Parathyroid adenoma (tissue), 2 donors: ENCODE measurements around the gene KCNJ6.

Source experiments
- H2AFZ ChIP-seq: fragments of 300-600 bp; sonication (generic); one replicate; pipeline ENCODE4 v1.7.0; 2017; ENCODE audit warnings: antibody characterized with exemption, mild to moderate bottlenecking
- H3K27ac ChIP-seq: fragments of 300-600 bp; sonication (generic); one replicate; pipeline ENCODE4 v1.7.0; 2017
- H3K27me3 ChIP-seq: fragments of 300-600 bp; sonication (generic); one replicate; pipeline ENCODE4 v1.7.0; 2017; ENCODE audit warnings: low read length; ENCODE audit not compliant: control insufficient read depth, insufficient read depth
- H3K36me3 ChIP-seq: fragments of 300-600 bp; sonication (generic); one replicate; pipeline ENCODE4 v1.7.0; 2017; ENCODE audit warnings: low read length; ENCODE audit not compliant: control insufficient read depth, insufficient read depth
- H3K4me1 ChIP-seq: fragments of 300-600 bp; sonication (generic); one replicate; pipeline ENCODE4 v1.7.0; 2017; ENCODE audit warnings: control low read depth
- H3K4me2 ChIP-seq: fragments of 300-600 bp; sonication (generic); one replicate; pipeline ENCODE4 v1.7.0; 2017; ENCODE audit warnings: low read length
- H3K4me3 ChIP-seq: fragments of 300-600 bp; sonication (generic); one replicate; pipeline ENCODE4 v1.7.0; 2017; ENCODE audit warnings: low read depth, low read length
- H3K79me2 ChIP-seq: fragments of 300-600 bp; sonication (generic); one replicate; pipeline ENCODE4 v1.7.0; 2017; ENCODE audit warnings: control low read depth
- H3K9ac ChIP-seq: fragments of 300-600 bp; sonication (generic); one replicate; pipeline ENCODE4 v1.7.0; 2017; ENCODE audit warnings: mild to moderate bottlenecking
- H3K9me3 ChIP-seq: fragments of 300-600 bp; sonication (generic); one replicate; pipeline ENCODE4 v1.7.0; 2017; ENCODE audit warnings: low read length; ENCODE audit not compliant: control insufficient read depth
- TF ChIP-seq, protein P1 (sequence below): fragments of 300-600 bp; sonication (generic); IDR thresholded peaks from one replicate; pipeline ENCODE4 v1.7.0; 2017; ENCODE audit warnings: antibody characterized with exemption, mild to moderate bottlenecking
- donor health status: primary hyperparathyroidism.

Gene KCNJ6

DNA sequence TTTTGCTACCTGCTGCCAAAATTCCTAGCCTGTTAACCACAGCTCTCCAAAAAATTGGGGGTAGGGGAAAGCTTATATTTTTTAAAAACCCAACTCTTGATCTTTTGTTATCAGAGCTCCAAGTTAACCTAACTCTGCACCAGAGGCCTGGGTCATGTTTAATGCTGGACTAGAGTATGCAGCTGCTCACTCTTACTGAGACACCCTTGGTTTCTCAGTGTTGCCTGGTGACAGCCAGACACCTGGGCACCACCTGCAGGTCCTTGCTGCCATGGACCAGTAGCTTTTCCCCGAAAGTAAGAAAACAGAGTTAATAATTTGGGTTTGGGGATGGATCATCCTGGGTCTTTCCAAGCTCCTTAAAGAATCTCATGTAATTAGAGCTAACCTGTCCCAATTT lies 30.1 kb downstream of the KCNJ6 start:
- Histone ChIP-seq H3K4me1 (no peaks in the 10 kb centered on the region), H3K79me2 (no peaks in the 10 kb centered on the region), H3K4me2 (no peak overlapping the region), H3K4me3 (no peak overlapping the region), H2AFZ (no peak overlapping the region), H3K27ac (no peak overlapping the region), H3K27me3 (peaks cover 4% of the 10 kb centered on the region), H3K9me3 (no peaks in the 10 kb centered on the region), H3K9ac (no peak overlapping the region), H3K36me3 (no peaks in the 10 kb centered on the region)
- TF ChIP-seq, protein P1, sequence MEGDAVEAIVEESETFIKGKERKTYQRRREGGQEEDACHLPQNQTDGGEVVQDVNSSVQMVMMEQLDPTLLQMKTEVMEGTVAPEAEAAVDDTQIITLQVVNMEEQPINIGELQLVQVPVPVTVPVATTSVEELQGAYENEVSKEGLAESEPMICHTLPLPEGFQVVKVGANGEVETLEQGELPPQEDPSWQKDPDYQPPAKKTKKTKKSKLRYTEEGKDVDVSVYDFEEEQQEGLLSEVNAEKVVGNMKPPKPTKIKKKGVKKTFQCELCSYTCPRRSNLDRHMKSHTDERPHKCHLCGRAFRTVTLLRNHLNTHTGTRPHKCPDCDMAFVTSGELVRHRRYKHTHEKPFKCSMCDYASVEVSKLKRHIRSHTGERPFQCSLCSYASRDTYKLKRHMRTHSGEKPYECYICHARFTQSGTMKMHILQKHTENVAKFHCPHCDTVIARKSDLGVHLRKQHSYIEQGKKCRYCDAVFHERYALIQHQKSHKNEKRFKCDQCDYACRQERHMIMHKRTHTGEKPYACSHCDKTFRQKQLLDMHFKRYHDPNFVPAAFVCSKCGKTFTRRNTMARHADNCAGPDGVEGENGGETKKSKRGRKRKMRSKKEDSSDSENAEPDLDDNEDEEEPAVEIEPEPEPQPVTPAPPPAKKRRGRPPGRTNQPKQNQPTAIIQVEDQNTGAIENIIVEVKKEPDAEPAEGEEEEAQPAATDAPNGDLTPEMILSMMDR: no peak

DNA sequence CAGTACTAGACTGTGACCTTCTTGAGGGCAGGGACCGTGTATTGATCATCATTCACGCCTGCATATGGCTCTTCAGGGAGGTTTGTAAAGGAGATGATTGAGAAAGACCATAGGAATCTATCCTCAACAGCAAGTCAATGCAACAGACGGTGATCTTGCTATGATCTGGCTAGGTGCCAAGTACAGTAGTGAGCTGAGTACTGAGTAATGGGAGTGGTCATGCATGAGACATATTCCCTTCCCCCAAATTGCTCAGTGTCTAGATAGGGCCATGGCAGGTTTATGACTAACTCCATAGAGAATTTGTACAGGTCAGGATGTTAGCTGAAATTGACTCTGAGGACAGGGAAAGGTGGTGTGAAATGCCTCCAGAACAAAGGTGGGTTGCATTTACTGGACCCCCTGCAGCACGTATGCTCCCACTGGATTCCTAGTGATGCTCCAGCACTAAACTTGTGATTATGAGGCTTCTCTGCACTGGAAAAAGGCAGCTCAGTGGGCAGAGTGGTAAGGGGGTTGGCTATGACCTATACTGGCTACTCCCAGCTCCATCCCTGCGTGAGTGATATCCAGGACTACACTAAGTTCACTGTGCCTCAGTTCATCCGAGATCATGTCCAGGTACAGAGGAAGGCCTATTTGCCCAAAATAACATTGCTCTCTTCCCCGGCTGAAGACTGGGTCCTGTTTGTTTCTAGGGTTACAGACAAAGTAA lies 37.2 kb downstream of the KCNJ6 start:
- H3K4me1 ChIP-seq: no peaks in the 10 kb centered on the region
- no peak overlapping the region for H3K4me3 ChIP-seq
- no peaks in the 10 kb centered on the region for H3K36me3 ChIP-seq
- TF ChIP-seq, protein P1: no peak
- H3K79me2 ChIP-seq: no peaks in the 10 kb centered on the region
- H2AFZ ChIP-seq: no peak overlapping the region
- no peaks in the 10 kb centered on the region for H3K27me3 ChIP-seq
- H3K27ac ChIP-seq: no peak overlapping the region
- no peak overlapping the region for H3K4me2 ChIP-seq
- H3K9me3 ChIP-seq: no peaks in the 10 kb centered on the region
- H3K9ac ChIP-seq: no peak overlapping the region

DNA sequence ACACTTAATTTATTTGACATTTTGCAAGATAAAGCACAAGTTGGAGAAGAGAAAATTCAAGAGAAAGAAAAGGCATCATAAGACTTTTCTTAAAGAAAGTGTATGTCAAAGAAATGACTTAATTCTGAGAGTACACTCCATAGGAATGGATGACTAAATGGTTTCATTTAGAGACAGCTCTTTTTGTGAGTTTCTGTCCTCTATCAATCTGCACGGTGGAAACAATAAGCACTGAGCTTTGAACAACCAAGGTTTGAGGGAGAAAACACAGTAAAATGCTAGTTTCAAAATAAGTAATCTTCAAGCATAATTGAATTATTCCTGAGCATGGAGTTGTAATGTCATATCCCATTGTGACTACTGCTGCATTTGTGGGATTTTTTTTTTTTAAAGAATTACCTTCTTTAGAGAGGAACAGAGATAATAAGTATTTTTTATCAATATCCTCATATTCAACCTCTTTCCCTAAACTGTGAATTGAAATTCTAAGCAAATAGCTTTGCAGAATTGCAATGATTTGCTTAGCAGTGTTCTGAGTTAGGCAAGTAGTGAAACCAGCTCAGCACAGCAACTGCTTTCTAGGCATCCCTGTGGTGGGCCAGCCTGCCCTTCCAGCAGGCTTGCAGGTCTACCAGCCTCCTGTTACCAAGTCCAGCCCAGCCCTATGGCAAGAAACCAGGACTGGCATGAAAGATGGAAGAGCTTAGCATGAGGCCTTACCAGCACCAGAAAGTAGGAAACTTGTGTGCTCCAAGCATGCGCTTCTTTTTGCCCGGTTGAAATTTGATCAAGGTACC lies 38.2 kb downstream of the KCNJ6 start:
- Histone ChIP-seq H3K4me3 (no peak overlapping the region), H3K27ac (no peak overlapping the region), H2AFZ (no peak overlapping the region), H3K9ac (no peak overlapping the region), H3K9me3 (no peaks in the 10 kb centered on the region), H3K4me2 (no peak overlapping the region), H3K79me2 (no peaks in the 10 kb centered on the region), H3K4me1 (no peaks in the 10 kb centered on the region), H3K27me3 (no peaks in the 10 kb centered on the region), H3K36me3 (no peaks in the 10 kb centered on the region)
- TF ChIP-seq, protein P1: no peak

DNA sequence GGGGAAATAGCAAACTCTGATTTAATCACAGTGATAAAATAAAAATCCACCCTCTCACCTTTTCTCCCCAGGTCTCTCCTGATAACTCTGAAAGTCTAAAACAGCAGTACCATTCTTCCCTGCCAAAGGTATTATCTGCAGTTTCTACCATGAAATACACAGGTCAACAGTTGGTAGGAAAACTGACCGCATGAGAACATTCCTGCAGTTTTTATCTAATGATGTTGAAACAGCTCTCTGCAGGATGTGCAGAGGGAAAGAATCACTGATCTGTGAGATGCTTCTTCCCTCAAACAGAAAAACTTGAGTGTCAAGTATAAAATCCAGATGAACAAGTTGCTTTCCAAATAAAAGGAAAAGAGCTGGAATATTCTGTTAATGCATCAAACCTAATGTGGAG lies 39.1 kb downstream of the KCNJ6 start:
- Histone ChIP-seq H3K4me3 (no peak overlapping the region), H3K4me1 (no peaks in the 10 kb centered on the region), H3K27ac (no peak overlapping the region), H3K79me2 (no peaks in the 10 kb centered on the region), H3K4me2 (no peak overlapping the region), H3K9me3 (no peaks in the 10 kb centered on the region), H3K27me3 (no peaks in the 10 kb centered on the region), H3K9ac (no peak overlapping the region), H3K36me3 (no peaks in the 10 kb centered on the region), H2AFZ (no peak overlapping the region)
- TF ChIP-seq, protein P1: no peak
